ENCODE measurements around the gene FAM78B. TPM values are rescaled to one million over a fixed set of nuclear protein-coding genes. Genes with fewer than 3 reads are reported as not detected.

Gene FAM78B
- total and polyA plus RNA-seq, 10 of the 15 experiments (the other 5 are each of a cell fraction or from before 2014, with no cell fraction given), result 0.10 to 4.9 (median 1.6) TPM

GRCh38 chr1:166156674-166157073, 10.1 kb downstream of the FAM78B start:
- ChIA-PET POLR2A (no interaction called here), RAD21 (ENCODE audit: unreplicated experiment) (interaction anchor here (1.2 kb wide), 1 partner anchor 10 kb away, joined by 3 read pairs; no protein-coding TSS in a partner anchor), SMC1A (ENCODE audit: uncharacterized antibody, unreplicated experiment) (no interaction called here), CTCF (interaction anchor here (0.7 to 1.0 kb wide), 2 partner anchors 10 to 98 kb away, joined by 3 to 7 read pairs; no protein-coding TSS in a partner anchor)
- Histone ChIP-seq H3K4me1 (ENCODE audit: control insufficient read depth, insufficient read depth, low read length) (no peaks in the 10 kb centered on the region), H3K27ac (ENCODE audit: control insufficient read depth, insufficient read depth) (no peak overlapping the region), H4K20me1 (ENCODE audit: control insufficient read depth, insufficient read depth) (no peaks in the 10 kb centered on the region), H3K36me3 (ENCODE audit: control insufficient read depth in 2 of 2, insufficient read depth in 2 of 2, low read length in 1 of 2) (no peaks in the 10 kb centered on the region), H3K4me2 (ENCODE audit: control insufficient read depth, insufficient read depth) (no peak overlapping the region), H3K4me3 (no peak overlapping the region), H3K79me2 (ENCODE audit: control insufficient read depth, insufficient read depth, low read length) (no peaks in the 10 kb centered on the region), H3K9me3 (replicated peaks; ENCODE audit: control insufficient read depth, insufficient read depth, low read length) (no peaks in the 10 kb centered on the region; the same call in 2 of the 3 replicates), H3K27me3 (replicated peaks in 1 of 2; ENCODE audit: control insufficient read depth in 2 of 2, insufficient read depth in 2 of 2, low read length in 1 of 2) (no peaks in the 10 kb centered on the region), H2AFZ (ENCODE audit: control insufficient read depth, low read depth, low read length) (no peak overlapping the region), H3K9ac (ENCODE audit: control insufficient read depth, insufficient read depth, low read length) (no peak overlapping the region)
- no CpG with 5 or more reads among the region's 3 CpGs for WGBS (ENCODE audit: insufficient coverage, insufficient replicate concordance, low lambda C conversion rate, missing lambda C conversion rate)
- in situ Hi-C loops (cut with MboI), result no loop called here
- intact Hi-C loops (cut with micrococcal nuclease; ENCODE audit: unreplicated experiment), result no loop called here
- BruUV-seq (replicated peaks), result no TSS peak
- FAIRE-seq, result no peak
- TF ChIP-seq SRF (IDR thresholded peaks at IDR 0.05; ENCODE audit: low read depth in 2 of 2, low read length in 2 of 2), result peak in 1 of 2 experiments; percentile 32; a peak in 1 of 4 replicates
- TF ChIP-seq SMC3 (IDR thresholded peaks at IDR 0.05; ENCODE audit: borderline replicate concordance, low read length), result no peak
- no peak for ATAC-seq
- no peak for DNase-seq (ENCODE audit: low read depth, low spot score)

- WGBS (ENCODE audit: insufficient coverage, insufficient replicate concordance, low lambda C conversion rate, missing lambda C conversion rate), result 5% methylated on average over 5 of the region's 5 CpGs
- Histone ChIP-seq H3K4me3 (no peak overlapping the region), H2AFZ (ENCODE audit: control insufficient read depth, low read depth, low read length) (no peak overlapping the region), H3K27me3 (replicated peaks in 1 of 2; ENCODE audit: control insufficient read depth in 2 of 2, insufficient read depth in 2 of 2, low read length in 1 of 2) (no peaks in the 10 kb centered on the region), H3K4me2 (ENCODE audit: control insufficient read depth, insufficient read depth) (no peak overlapping the region), H3K9me3 (replicated peaks; ENCODE audit: control insufficient read depth, insufficient read depth, low read length) (no peaks in the 10 kb centered on the region; the same call in 2 of the 3 replicates), H3K9ac (ENCODE audit: control insufficient read depth, insufficient read depth, low read length) (no peak overlapping the region), H3K27ac (ENCODE audit: control insufficient read depth, insufficient read depth) (no peak overlapping the region), H4K20me1 (ENCODE audit: control insufficient read depth, insufficient read depth) (no peaks in the 10 kb centered on the region), H3K79me2 (ENCODE audit: control insufficient read depth, insufficient read depth, low read length) (no peaks in the 10 kb centered on the region), H3K4me1 (ENCODE audit: control insufficient read depth, insufficient read depth, low read length) (no peaks in the 10 kb centered on the region), H3K36me3 (ENCODE audit: control insufficient read depth in 2 of 2, insufficient read depth in 2 of 2, low read length in 1 of 2) (no peaks in the 10 kb centered on the region)
- FAIRE-seq, result no peak
- intact Hi-C loops (cut with micrococcal nuclease; ENCODE audit: unreplicated experiment), result no loop called here
- SMC1A ChIA-PET (ENCODE audit: uncharacterized antibody, unreplicated experiment), result interaction anchor here (1.4 kb wide), 1 partner anchor 16 kb away, joined by 3 read pairs; no protein-coding TSS in a partner anchor
- no TSS peak for BruUV-seq (replicated peaks)
- in situ Hi-C loops (cut with MboI), result no loop called here
- POLR2A ChIA-PET, result interaction anchor here (0.8 kb wide), 1 partner anchor 15 kb away, joined by 3 read pairs; no protein-coding TSS in a partner anchor
- no peak for DNase-seq (ENCODE audit: low read depth, low spot score)
- CTCF ChIA-PET, result interaction anchor here (1.1 kb wide), 1 partner anchor 12 kb away, joined by 3 read pairs; the partner anchor contains the start of gene FAM78B
- no peak for ATAC-seq
- RAD21 ChIA-PET (ENCODE audit: unreplicated experiment), result no interaction called here
- TF ChIP-seq CBX3 (IDR thresholded peaks at IDR 0.05; ENCODE audit: borderline replicate concordance, low read depth) (no peak), MTA3 (IDR thresholded peaks at IDR 0.05; ENCODE audit: borderline replicate concordance, low read length) (no peak), NKRF (conservative IDR thresholded peaks at IDR 0.05) (no peak), ZBTB4 (CRISPR knock-in tag; IDR thresholded peaks at IDR 0.05) (no peak), SKIL (IDR thresholded peaks at IDR 0.05; ENCODE audit: low read depth, poor library complexity, severe bottlenecking) (no peak), HCFC1 (IDR thresholded peaks at IDR 0.05; ENCODE audit: low read length) (no peak), ZSCAN29 (IDR thresholded peaks at IDR 0.05) (no peak)
These were observed 11.7 kb downstream of the FAM78B start for GRCh38 chr1:166155108-166155507.

All from GM12878 (cell line).